Activated CD8-positive, alpha-beta memory T cell treated with anti-CD3 and anti-CD28 coated beads, Interleukin-2, amount 50 U/mL, for 1 hour (primary cell): ENCODE results near the gene RPS14.

Experiments
- DNase-seq: peaks from one replicate; pipeline ENCODE4 v3.0.0-alpha.2; 2020; ENCODE audit errors: extremely low read depth

The RPS14 gene

GRCh38 chr5:150449517-150450339, at the start of gene RPS14:
Gene RPS14 (minus strand): TSS chr5:150449739. CDS start chr5:150447733, 2,006 bp downstream.
- peak; percentile 91 for DNase-seq

GRCh38 chr5:150498971-150499370, 49.4 kb upstream of the RPS14 start:
- DNase-seq: no peak

GRCh38 chr5:150498501-150498900, 49.0 kb upstream of the RPS14 start:
- no peak for DNase-seq

- DNase-seq: no peak
These were observed 48.4 kb upstream of the RPS14 start for GRCh38 chr5:150497989-150498317.

GRCh38 chr5:150497274-150497988, 47.9 kb upstream of the RPS14 start:
- no peak for DNase-seq

- DNase-seq: no peak
These were observed 47.0 kb upstream of the RPS14 start for GRCh38 chr5:150496534-150496933.

- DNase-seq: no peak
These were observed 46.6 kb upstream of the RPS14 start for GRCh38 chr5:150496098-150496497.

GRCh38 chr5:150492621-150493020, 43.1 kb upstream of the RPS14 start:
- no peak for DNase-seq

GRCh38 chr5:150491876-150492275, 42.3 kb upstream of the RPS14 start:
- no peak for DNase-seq

- no peak for DNase-seq
These were observed 41.2 kb upstream of the RPS14 start for GRCh38 chr5:150490754-150491153.

- DNase-seq: no peak
These were observed 40.7 kb upstream of the RPS14 start for GRCh38 chr5:150490296-150490669.

- DNase-seq: no peak
These were observed 40.1 kb upstream of the RPS14 start for GRCh38 chr5:150489360-150490295.

- no peak for DNase-seq
These were observed 39.2 kb upstream of the RPS14 start for GRCh38 chr5:150488519-150489359.

- no peak for DNase-seq
These were observed 37.9 kb upstream of the RPS14 start for GRCh38 chr5:150487199-150488061.

GRCh38 chr5:150486402-150487198, 37.1 kb upstream of the RPS14 start:
- no peak for DNase-seq

- DNase-seq: no peak
These were observed 36.3 kb upstream of the RPS14 start for GRCh38 chr5:150485693-150486401.

- no peak for DNase-seq
These were observed 35.6 kb upstream of the RPS14 start for GRCh38 chr5:150484964-150485692.

GRCh38 chr5:150481972-150482406, 32.5 kb upstream of the RPS14 start:
- no peak for DNase-seq
